Measurements from ENCODE around the gene GJA1.

GJA1 gene

DNA sequence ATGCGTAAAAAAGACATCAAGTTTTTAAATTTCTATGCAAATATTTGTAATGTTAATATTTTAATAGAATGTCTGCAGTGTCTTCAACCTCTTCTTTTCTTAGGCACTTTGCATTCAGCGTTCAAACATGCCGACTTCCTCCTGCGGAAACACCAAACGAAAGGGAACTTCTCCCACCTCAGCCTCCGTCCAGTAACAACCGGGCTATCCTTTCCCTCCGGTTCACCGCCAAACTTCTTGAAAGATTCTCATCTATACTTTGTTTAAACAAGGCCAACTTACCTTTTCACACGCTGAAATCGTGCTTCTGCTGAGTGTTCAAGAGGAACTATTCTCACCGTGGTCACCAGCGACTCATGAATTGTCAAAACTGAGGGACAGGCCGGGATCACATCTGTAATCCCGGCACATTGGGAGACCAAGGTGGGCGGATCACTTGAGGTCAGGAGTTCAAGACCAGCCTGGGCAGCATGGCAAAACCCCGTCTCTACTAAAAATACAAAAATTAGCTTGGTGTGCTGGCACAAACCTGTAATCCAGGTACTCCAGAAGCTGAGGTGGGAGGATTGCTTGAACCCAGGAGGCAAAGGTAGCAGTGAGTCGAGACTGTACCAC lies 44.8 kb downstream of the GJA1 start:
- TF ChIP-seq, protein P1, sequence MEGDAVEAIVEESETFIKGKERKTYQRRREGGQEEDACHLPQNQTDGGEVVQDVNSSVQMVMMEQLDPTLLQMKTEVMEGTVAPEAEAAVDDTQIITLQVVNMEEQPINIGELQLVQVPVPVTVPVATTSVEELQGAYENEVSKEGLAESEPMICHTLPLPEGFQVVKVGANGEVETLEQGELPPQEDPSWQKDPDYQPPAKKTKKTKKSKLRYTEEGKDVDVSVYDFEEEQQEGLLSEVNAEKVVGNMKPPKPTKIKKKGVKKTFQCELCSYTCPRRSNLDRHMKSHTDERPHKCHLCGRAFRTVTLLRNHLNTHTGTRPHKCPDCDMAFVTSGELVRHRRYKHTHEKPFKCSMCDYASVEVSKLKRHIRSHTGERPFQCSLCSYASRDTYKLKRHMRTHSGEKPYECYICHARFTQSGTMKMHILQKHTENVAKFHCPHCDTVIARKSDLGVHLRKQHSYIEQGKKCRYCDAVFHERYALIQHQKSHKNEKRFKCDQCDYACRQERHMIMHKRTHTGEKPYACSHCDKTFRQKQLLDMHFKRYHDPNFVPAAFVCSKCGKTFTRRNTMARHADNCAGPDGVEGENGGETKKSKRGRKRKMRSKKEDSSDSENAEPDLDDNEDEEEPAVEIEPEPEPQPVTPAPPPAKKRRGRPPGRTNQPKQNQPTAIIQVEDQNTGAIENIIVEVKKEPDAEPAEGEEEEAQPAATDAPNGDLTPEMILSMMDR (conservative IDR thresholded peaks at IDR 0.05), result no peak
- no peak for TF ChIP-seq ZFX (IDR thresholded peaks at IDR 0.05)
- no peak overlapping the region for H3K27ac ChIP-seq

DNA sequence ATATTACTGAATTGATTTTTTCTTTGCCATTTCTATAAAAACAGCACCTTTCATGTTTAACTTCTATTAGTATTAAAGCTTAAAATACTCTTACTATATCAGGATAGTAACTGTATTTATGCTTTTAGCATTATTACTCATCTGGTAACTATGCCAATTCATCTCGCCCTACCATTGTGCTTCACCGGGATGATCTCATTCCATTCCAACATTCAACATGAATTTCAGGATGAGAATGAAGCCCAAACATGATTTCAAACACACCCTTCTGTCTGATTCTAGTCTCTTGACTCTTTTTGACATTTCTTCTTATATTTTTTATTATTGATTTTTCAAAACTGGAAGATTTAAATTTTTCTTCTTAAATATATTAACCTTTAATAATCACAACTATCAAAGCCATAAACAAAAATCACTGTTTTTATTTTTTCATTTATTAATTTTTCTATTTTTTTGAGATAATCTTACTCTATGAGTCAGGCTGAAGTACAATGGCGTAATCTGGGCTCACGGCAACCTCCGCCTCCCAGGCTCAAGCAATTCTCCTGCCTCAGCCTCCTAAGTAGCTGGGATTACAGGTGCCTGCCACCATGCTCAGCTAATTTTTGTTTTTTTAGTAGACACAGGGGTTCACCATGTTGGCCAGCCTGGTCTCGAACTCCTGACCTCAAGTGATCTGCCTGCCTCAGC lies 46.7 kb downstream of the GJA1 start:
- no peak overlapping the region for H3K27ac ChIP-seq
- TF ChIP-seq ZFX (IDR thresholded peaks at IDR 0.05), result no peak
- TF ChIP-seq, protein P1 (conservative IDR thresholded peaks at IDR 0.05), result no peak

DNA sequence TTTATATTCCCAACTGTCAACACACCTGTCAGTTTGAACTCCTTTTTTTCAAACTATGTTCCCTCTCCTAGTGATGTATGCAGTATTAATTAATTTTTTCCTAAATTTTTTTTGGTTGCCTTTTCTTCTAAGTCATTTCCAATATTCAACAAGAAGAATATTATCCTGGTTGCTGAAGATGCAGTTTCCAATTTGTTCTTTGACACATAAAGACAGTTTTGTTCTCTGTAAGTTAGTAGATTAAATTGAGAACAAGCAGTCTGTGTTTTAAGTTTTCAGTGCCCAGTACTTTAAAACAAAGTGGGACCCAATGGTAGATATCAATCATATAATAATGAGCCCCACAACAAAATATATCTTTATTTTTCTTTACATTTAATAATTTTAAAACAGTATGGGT lies 47.3 kb downstream of the GJA1 start:
- H3K27ac ChIP-seq, result no peak overlapping the region
- TF ChIP-seq, protein P1 (conservative IDR thresholded peaks at IDR 0.05), result no peak
- no peak for TF ChIP-seq ZFX (IDR thresholded peaks at IDR 0.05)

DNA sequence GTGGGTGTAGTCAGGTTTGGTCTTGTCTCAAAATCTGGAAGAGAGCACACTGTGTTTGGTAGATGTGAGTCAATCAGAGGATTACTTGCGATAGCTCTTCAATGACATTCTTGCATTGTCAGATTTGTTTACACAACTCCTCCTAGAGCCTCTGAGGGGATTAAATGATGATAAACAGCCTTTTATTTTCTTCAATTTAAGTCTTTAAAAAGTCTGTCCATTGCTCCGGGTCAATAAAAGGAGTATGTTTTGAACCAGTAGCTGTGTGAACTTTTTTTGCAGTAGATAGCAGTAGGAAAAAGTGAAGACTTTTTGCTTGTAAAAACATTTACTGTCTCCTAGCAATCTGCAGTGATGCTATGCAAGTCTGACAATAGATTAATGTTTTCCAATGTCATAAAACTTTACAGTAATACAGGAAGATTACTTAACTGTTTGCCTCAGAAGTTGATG lies 49.9 kb downstream of the GJA1 start:
- TF ChIP-seq ZFX (IDR thresholded peaks at IDR 0.05), result no peak
- TF ChIP-seq, protein P1 (conservative IDR thresholded peaks at IDR 0.05), result no peak
- H3K27ac ChIP-seq, result no peak overlapping the region

DNA sequence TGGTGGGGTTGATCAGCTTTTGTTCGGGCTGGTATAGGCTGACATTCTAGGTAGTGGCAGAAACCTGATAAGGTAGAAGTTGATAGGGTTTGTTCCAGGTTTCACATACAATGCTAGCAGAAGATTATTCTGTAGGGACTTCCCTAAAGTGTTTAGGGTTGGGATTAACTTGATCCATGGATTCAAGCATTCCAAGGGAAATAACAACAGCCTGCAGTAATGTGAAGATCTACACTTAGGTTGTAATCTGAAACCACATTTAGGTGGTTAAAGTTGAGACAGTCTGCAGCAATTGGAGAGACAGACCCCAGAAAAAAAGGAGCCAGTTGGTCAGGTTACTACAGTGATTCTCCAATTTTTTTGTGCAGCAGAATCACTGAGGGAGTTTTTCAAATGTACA lies 56.1 kb downstream of the GJA1 start:
- TF ChIP-seq, protein P1 (conservative IDR thresholded peaks at IDR 0.05), result no peak
- no peak for TF ChIP-seq ZFX (IDR thresholded peaks at IDR 0.05)
- no peak overlapping the region for H3K27ac ChIP-seq

DNA sequence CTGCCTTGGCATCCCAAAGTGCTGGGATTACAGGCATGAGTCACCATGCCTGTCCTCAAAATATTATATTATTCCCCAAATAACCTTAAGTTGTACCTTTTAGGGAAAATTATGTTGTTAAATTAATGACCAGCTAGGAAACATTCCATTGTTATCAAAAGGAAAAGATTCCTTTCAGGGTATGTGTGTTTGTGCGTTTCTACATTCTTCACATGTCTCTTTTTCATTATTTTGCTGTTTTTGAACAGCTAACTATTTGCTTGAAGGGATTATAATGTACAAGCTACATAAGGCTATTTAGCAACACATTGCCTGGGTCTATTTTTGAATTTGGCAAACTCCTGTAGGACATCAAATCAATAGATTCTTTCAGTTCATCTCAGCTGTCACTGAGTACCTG lies 57.1 kb downstream of the GJA1 start:
- TF ChIP-seq, protein P1 (conservative IDR thresholded peaks at IDR 0.05), result no peak
- no peak for TF ChIP-seq ZFX (IDR thresholded peaks at IDR 0.05)
- no peak overlapping the region for H3K27ac ChIP-seq

DNA sequence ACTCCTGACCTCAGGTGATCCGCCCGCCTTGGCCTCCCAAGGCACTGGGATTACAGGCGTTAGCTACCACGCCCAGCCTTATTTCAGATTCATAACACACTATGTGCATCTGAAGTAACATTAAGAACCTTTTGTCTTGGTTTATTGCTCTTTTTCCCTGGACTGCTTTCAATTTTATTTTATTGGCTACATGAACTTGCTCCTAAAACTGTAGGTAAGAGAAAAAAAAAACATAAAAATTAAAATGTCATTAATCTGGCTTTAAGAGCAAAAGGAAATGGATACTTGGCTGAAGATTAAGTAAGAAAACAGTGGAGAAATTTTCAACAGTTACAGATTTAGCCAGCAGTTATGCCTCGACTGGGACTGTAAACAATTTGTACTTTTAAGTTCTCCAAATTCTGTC lies 62.5 kb downstream of the GJA1 start:
- TF ChIP-seq ZFX (IDR thresholded peaks at IDR 0.05), result no peak
- TF ChIP-seq, protein P1 (conservative IDR thresholded peaks at IDR 0.05), result no peak
- H3K27ac ChIP-seq, result peak overlapping the region; percentile 25; the same call in 1 of the 2 replicates
